ENCODE results near the gene GNB1. TPM values are rescaled to one million over a fixed set of nuclear protein-coding genes. Genes with fewer than 3 reads are reported as not detected.

GNB1 gene
- total and polyA plus RNA-seq, 9 of the 15 experiments (the other 6 are each of a cell fraction or from before 2014, with no cell fraction given): 34.3 to 388 (median 114) TPM

- no peak for TF ChIP-seq E2F1 (CRISPR knock-in tag; IDR thresholded peaks at IDR 0.05)
- no peak for TF ChIP-seq ZNF253 (CRISPR knock-in tag; conservative IDR thresholded peaks at IDR 0.05)
- TF ChIP-seq ZFP1 (CRISPR knock-in tag; IDR thresholded peaks at IDR 0.05): no peak
- no peak for TF ChIP-seq FOS (IDR thresholded peaks at IDR 0.05; ENCODE audit: extremely low read depth, insufficient read length)
- TF ChIP-seq IFI16 (CRISPR knock-in tag; IDR thresholded peaks at IDR 0.05): no peak
- TF ChIP-seq ZNF277 (CRISPR knock-in tag; IDR thresholded peaks at IDR 0.05; ENCODE audit: borderline replicate concordance): 0 out of 2 replicates have a peak, but pooled peaks have one; percentile 44
- no peak for TF ChIP-seq POLR3A (IDR thresholded peaks at IDR 0.05; ENCODE audit: borderline replicate concordance, extremely low read depth, insufficient read depth, insufficient read length)
- no peak for TF ChIP-seq SRSF9 (IDR thresholded peaks at IDR 0.05; ENCODE audit: borderline replicate concordance, low read depth, low read length)
- peak; percentile 20; the same call in 1 of the 2 replicates for TF ChIP-seq NR2C2 (CRISPR knock-in tag; IDR thresholded peaks at IDR 0.05)
- TF ChIP-seq NR2C2 (tag; IDR thresholded peaks at IDR 0.05): no peak
- TF ChIP-seq FOXA3 (CRISPR knock-in tag; conservative IDR thresholded peaks at IDR 0.05 in 1 of 2, IDR thresholded peaks at IDR 0.05 in 1 of 2): peak in 1 of 2 experiments; percentile 64; a peak in 1 of 4 replicates
- TF ChIP-seq ERF (CRISPR knock-in tag; IDR thresholded peaks at IDR 0.05): 0 out of 2 replicates have a peak, but pooled peaks have one; percentile 28
- no peak for TF ChIP-seq RFX1 (IDR thresholded peaks at IDR 0.05)
- TF ChIP-seq SMAD4 (CRISPR knock-in tag; conservative IDR thresholded peaks at IDR 0.05): no peak
- no peak for TF ChIP-seq MYBL2 (IDR thresholded peaks at IDR 0.05; ENCODE audit: low read depth)
- no peak for TF ChIP-seq MYBL2 (CRISPR knock-in tag; IDR thresholded peaks at IDR 0.05; ENCODE audit: borderline replicate concordance)
- TF ChIP-seq ATF7 (IDR thresholded peaks at IDR 0.05): no peak
- no peak for TF ChIP-seq TFAP4 (CRISPR knock-in tag; IDR thresholded peaks at IDR 0.05; ENCODE audit: borderline replicate concordance)
- TF ChIP-seq E2F5 (CRISPR knock-in tag; IDR thresholded peaks at IDR 0.05): 0 out of 2 replicates have a peak, but pooled peaks have one; percentile 36
- no peak for TF ChIP-seq ZBTB5 (IDR thresholded peaks at IDR 0.05)
- TF ChIP-seq MAX (CRISPR knock-in tag; IDR thresholded peaks at IDR 0.05): peak; percentile 4; the same call in 1 of the 2 replicates
Observed at GRCh38 chr1:1892079-1892762, 1.3 kb upstream of the GNB1 start (continued).
